ENCODE results near the gene CNPY4. TPM values are rescaled to one million over a fixed set of nuclear protein-coding genes. Genes with fewer than 3 reads are reported as not detected.

CNPY4 gene
- total RNA-seq, 2 donors from 2014 or later = 0.99 to 2.3 TPM

GRCh38 chr7:100111914-100112313 is 7.5 kb upstream of the CNPY4 start:
- no peak for DNase-seq
- peaks cover 3 to 9% of the 10 kb centered on the region in 2 donors for H3K36me3 ChIP-seq (replicated peaks in 1 of 2; ENCODE audit: insufficient read depth in 1 of 2, low read depth in 2 of 2)
- no peaks in the 10 kb centered on the region for H3K4me1 ChIP-seq

GRCh38 chr7:100115026-100115425 is 4.4 kb upstream of the CNPY4 start:
- ATAC-seq (no peak), DNase-seq (no peak)
- TF ChIP-seq POLR2A (IDR thresholded peaks at IDR 0.05) = no peak
- TF ChIP-seq, protein P1, sequence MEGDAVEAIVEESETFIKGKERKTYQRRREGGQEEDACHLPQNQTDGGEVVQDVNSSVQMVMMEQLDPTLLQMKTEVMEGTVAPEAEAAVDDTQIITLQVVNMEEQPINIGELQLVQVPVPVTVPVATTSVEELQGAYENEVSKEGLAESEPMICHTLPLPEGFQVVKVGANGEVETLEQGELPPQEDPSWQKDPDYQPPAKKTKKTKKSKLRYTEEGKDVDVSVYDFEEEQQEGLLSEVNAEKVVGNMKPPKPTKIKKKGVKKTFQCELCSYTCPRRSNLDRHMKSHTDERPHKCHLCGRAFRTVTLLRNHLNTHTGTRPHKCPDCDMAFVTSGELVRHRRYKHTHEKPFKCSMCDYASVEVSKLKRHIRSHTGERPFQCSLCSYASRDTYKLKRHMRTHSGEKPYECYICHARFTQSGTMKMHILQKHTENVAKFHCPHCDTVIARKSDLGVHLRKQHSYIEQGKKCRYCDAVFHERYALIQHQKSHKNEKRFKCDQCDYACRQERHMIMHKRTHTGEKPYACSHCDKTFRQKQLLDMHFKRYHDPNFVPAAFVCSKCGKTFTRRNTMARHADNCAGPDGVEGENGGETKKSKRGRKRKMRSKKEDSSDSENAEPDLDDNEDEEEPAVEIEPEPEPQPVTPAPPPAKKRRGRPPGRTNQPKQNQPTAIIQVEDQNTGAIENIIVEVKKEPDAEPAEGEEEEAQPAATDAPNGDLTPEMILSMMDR (IDR thresholded peaks at IDR 0.05) = no peak
- Histone ChIP-seq H3K27me3 (no peaks in the 10 kb centered on the region), H3K9me3 (no peaks in the 10 kb centered on the region), H3K36me3 (replicated peaks in 1 of 2; ENCODE audit: insufficient read depth in 1 of 2, low read depth in 2 of 2) (peaks cover 3% of the 10 kb centered on the region in 2 donors), H3K4me3 (no peak overlapping the region), H3K4me1 (peaks cover 12% of the 10 kb centered on the region), H3K27ac (no peak overlapping the region)
- intact Hi-C loops (cut with DNase I) = no loop called here
- 83 to 86% methylated on average over 7 of the region's 7 CpGs for WGBS, 2 donors

More at GRCh38 chr7:100111914-100112313, 7.5 kb upstream of the CNPY4 start:
- H3K9me3 ChIP-seq = no peaks in the 10 kb centered on the region
- intact Hi-C loops (cut with DNase I) = no loop called here
- TF ChIP-seq, protein P1 (IDR thresholded peaks at IDR 0.05) = no peak
- TF ChIP-seq POLR2A (IDR thresholded peaks at IDR 0.05) = no peak
- no peak for ATAC-seq
- 80 to 90% methylated on average over 10 of the region's 13 CpGs for WGBS, 2 donors
- no peak overlapping the region for H3K27ac ChIP-seq
- H3K4me3 ChIP-seq = no peak overlapping the region
- H3K27me3 ChIP-seq = no peaks in the 10 kb centered on the region

GRCh38 chr7:100118388-100119071 is 904 bp upstream of the CNPY4 start:
- Histone ChIP-seq H3K9me3 (no peaks in the 10 kb centered on the region), H3K4me3 (peak overlapping the region; percentile 65 to 73), H3K4me1 (peaks cover 19% of the 10 kb centered on the region), H3K27ac (peak overlapping the region; percentile 79 to 92 (median 87)), H3K36me3 (replicated peaks in 1 of 2; ENCODE audit: insufficient read depth in 1 of 2, low read depth in 2 of 2) (peaks cover 0 to under 1% of the 10 kb centered on the region in 2 donors), H3K27me3 (no peaks in the 10 kb centered on the region)
- WGBS, 2 donors = 17 to 28% methylated on average over 10 to 18 of the region's 18 CpGs
- ATAC-seq = no peak
- intact Hi-C loops (cut with DNase I) = no loop called here
- no peak for TF ChIP-seq POLR2A (IDR thresholded peaks at IDR 0.05)
- TF ChIP-seq, protein P1 (IDR thresholded peaks at IDR 0.05) = no peak
- DNase-seq = no peak

- Histone ChIP-seq H3K9me3 (no peaks in the 10 kb centered on the region), H3K27ac (peak overlapping the region in 3 of 4 donors; percentile 85 to 92 (median 89)), H3K4me3 (peak overlapping the region; percentile 9 to 19), H3K36me3 (replicated peaks in 1 of 2; ENCODE audit: insufficient read depth in 1 of 2, low read depth in 2 of 2) (no peaks in the 10 kb centered on the region), H3K4me1 (peaks cover 24% of the 10 kb centered on the region), H3K27me3 (no peaks in the 10 kb centered on the region)
- WGBS, 2 donors = 33 to 64% methylated on average over 13 to 19 of the region's 19 CpGs
- intact Hi-C loops (cut with DNase I) = no loop called here
- DNase-seq = peak; percentile 39 to 55 (median 46)
- TF ChIP-seq, protein P1 (IDR thresholded peaks at IDR 0.05) = no peak
- TF ChIP-seq POLR2A (IDR thresholded peaks at IDR 0.05) = no peak
- peak; percentile 16 for ATAC-seq
Measured at GRCh38 chr7:100119970-100120732, 717 bp downstream of the CNPY4 start.

Measured in body of pancreas (tissue), 4 donors.